HG02571 (cell line): ENCODE measurements around the gene NRF1.
"Not testable (repeated sequence)": the region's sequence is repeated elsewhere in the genome, so short reads cannot be mapped to it uniquely, and the experiment has no call there.

ENCODE experiments used
- ATAC-seq: cut with Tn5 transposase; IDR thresholded peaks from one replicate; pipeline ENCODE4 v1.9.1; 2021; ENCODE audit warnings: mild to moderate bottlenecking, moderate library complexity; ENCODE audit not compliant: unreplicated experiment

NRF1 gene

DNA sequence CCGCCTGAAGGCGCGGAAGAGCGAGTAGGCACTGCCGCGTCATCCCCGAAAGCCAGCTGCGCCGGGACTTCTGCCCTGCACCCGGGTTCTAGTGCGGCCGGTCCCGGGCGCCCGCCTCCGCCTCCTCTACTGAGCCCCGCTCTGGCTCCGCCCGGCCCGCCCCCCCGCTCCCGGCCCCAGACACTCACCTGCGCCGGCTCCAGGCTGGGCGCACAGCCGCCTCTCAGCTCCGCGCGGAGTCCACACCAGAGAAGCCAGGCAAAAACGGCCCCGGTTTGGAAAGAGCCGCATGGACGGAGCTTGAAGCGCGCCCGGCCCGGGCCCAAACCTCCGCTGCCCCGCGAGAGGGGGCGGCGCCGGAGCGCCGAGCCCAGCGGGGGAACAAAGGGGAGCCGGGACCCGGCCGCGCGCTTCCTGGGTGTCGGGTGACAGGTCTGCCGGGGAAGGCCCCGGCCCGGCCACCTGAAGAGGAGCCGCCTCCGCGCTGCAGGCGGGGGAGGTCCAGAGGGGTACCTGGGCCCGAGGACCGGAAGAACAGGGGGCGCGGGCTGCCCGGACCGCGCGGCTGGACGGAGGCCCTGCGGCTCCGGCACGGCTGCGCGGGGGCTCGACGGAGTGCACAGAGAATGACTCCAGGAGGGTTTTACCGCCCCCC, 168.2 kb downstream of the NRF1 start:
- no peak for ATAC-seq

DNA sequence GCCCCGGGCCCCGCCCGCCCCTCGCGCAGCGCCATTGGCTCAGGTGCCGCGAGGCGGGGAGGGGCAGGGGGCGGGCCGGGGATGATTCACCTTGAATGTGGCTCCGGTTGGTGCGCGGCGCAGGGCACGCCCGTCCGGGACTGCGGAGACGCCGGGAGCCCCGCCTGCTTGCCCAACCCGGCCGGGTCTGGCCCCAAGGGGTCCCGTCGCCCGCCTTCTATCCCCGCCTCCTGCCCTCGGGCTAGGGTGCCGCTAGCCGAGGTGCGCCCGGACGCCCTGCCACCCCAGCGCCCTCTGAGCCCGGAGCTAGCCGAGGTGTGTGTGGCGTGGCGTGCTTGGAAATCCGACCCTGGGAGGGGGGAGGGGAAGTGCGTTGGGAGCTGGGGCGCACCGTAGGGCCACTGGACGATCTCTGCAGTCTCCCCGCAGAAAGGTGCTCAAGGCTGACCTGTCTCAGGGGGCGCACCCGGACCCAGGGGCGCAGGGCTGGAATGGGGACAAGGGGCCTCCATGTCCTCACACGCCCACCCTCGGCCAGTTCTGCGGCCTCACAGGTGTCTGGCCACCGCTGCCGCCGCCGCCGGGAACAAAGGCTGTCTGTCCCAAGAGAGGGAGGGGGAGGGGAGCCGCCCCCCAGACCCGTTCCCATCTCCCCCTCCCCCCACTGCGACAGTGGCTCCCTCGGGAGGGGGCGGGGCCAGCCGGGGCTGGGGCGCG, 168.9 kb downstream of the NRF1 start:
- no peak for ATAC-seq

DNA sequence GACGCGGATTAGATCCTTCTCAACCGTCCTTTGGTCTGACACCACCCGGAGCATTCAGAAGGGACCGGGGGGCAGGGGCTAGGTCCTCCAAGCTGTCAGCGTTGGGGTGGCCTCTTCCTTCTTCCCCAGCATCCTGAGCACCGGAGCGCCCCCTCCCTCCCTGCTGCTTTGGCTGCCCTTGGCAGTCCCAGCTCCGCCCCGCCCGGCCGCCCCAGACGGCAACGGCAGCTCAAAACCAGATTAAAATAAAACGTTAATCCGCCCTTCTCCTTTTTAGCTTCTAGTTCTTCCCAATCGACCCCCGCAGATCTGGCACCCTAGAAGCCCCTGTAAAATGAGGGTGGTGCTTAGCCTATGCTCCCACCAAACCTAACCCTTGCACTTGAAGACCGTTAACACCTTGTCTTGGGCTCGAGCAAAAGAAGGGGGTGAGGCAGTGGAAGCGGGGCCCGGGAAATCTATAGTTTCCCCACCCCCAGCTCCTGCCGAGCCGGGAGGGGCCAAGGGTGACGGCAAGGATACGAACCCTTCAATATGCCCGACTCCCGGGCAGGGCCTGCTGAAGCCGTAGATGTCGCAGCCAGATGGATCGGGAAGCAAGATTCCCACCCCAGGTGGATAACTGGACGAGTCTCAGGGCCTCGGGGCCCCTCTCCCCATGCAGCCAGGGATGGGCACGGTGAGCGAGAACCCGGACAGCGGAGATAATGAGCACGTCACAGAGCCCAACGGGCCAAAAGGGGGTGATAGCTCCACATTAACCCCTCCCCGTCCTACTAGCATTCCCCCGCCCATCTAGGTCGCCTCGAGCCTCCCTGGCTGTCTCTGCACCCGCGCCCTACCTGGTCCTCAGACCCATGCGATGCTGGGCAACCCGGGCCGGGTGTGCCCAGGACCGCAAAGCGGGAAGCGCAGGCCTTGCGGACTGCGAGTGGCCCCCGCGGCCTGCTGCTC, 169.7 kb downstream of the NRF1 start:
- no peak for ATAC-seq

DNA sequence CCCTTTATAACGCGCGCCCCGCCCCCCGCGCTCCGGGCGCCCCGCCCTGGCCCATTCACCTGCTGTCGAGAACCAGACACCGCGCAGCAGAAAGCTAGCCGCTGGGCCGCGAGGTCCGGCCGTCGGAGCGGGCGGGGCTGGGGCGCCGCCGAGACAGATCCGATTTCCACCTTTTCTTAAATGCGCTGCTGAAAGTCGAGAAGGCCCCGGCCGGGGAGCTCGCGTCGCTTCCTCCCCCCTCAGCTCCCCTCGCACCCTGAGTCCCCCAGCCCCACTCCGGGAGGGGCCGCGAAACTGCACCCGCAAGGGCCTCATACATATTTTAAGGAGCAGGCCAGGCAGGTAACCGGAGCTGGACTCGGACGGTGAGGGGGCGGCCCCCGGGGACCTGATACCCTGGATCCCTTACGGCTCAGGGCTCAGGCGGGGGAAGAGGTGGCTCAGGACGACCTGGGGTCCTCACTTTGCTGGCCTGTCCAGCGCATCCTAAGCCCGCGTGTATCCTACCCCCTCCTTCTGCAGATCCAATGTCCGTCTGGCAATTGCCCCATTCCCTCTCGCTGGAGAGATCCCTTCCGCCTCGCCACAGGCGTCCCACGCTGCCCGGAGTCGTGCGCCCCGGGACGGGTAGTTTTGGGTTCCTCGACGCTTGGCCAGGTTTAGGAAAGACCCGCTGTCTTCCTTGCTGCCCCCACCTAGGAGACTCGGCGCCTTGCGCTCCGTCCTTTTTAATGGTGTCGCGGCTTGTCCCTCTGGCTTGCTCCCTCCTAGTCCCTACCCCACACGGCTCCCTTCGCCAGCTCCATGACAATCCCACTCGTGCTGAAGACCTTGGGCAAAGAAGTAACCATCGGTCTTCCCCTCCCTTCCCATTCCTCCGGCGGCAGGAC, 170.7 kb downstream of the NRF1 start:
- no peak for ATAC-seq

DNA sequence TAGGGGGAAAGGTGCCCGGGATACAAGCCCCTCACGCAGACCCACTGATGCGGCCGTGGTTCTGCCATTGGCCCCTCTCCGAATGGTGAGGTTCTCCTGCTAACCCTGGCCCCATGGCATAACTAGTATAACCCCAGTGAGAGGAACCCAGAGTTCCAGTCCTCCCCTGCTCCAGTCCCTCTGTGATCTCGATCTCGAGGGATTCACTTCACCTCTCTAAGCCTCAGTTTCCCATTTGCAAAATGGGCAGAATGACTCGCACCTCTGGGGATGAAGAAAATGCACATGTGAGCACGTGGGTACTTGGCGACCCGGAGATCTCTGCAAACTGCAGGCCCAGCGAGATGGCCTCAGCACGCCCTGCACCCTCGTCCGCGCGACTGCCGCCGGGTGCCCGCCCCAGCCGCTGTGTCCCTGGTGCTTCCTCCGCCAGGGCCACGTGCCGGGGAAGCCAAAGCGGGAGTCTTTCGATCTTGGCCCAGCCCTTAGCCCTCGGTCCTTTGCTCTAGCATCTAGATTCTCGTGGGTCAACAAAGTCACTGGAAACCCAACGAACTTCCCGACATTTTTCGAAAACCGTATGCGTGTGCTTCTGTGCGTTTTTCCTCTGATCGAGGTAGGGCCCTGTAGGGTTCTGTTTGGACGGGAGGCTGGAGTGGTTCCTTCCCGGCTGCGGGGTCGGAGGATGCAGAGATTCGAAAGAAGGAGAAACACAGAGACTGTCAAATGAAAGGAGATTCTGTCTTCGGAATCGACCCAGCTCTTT, 171.5 kb downstream of the NRF1 start:
- no peak for ATAC-seq

DNA sequence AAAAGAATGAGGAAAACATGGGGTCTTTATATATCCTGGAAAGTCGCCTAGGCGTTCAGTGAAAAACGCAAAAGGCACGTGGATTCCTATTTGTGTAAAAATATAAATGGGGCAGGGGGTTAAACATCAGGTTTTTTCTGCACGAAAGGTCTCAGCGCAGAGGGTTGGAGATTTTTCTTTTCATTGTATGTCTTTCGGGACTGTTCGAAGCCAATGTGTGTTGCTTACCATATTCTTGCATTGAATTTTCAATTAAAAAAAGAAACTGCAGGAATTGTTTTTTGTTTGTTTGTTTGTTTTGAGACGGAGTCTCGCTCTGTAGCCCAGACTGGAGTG, 172.0 kb downstream of the NRF1 start:
- ATAC-seq, result no peak

DNA sequence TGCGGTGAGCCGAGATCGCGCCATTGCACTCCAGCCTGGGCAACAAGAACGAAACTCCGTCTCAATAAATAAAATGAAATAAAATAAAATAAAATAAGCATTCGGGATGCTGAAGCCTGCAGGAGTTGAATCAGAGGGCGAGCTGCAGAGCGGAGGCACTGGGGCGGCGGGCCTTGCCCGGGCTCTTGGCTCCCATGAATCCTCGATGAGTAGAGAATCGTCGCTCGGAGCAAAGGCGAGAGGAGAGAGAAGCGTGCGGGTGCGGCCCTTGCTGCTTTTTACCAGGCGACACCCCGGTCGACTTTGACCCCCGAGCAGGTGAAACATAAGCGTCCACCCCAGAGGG, 172.9 kb downstream of the NRF1 start:
- no peak for ATAC-seq

DNA sequence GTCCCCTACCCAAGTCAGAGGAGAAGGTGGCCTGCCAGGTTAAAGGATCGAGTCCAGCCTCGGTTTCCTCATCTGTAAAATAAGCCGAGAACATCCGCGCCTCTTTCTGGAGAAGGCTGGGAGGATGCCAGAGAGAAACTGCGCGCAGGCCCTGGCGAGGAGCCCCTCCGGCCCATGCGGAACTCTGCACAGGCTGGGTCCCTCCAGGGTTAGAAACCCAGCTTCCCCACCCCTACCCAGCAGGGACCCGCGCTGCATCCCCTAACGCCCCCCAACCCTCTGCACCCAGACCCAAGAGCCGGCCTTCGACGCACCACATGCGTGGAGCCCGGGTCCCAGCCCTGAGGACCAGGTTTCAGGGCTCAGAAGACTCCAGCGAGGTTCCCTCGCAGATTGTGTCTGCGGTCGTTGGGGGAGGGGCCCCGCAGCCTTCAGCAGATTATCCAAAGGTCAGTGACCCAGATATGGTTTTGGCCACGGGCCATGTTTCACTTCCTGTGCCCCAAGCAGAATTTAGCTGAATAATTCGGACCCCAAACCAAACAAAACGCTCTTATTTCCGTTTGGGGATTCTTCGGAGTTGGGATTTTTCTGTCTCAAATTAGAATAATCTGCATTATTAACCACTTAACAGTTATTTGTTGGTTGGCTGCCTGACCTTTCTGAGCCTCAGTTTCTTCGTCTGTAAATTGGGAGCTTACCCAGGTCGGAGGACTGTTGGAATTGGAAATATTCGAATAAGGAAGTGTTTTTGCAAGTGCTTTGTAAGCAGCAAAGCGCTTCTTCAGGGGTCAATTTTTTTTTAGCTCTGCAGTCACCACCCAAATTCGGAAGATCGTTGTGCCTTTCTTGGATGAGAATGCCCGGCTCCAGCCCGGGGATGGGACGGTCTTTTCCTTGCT, 173.5 kb downstream of the NRF1 start:
- no peak for ATAC-seq

DNA sequence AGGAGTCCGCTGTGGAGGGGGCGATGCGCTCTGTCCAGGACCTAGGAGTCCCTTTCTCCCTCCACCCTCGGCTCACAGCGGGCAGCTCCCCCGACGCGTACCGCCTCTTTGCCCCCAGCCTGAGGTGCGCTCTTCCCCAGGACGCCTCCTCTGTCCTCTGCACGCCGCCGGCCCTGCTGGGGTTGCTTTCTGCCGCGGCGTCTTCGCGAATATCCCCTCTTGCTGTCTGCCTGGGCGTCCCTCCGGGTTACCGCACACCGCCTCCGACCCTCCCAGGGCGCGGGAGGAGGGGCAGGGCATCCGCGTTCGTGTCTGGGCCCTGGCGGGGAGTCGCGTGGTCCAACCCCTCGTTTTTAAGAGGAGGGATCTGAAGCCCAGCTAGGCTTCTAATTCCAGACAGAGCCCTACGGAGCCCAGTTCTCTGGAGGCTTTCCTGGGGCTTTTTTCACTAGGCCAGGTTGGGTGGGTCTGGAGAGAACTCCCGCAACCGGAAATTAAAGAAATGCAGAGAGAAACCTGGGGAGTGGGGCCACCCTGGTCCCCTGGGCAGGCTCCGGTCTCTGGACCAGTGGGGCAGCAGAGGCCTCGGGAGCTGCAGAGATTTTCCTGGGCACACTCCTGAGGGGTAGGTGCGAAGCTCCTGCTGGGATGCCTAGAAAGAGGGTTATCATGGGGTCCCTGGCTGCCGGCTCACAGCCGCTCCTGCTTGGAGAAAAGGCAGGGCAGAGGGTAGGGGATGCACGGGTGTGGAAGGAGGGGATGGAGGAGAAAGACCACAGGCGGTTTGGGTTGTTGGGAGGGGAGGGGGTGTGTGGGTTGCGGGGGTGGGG, 174.4 kb downstream of the NRF1 start:
- no peak for ATAC-seq

DNA sequence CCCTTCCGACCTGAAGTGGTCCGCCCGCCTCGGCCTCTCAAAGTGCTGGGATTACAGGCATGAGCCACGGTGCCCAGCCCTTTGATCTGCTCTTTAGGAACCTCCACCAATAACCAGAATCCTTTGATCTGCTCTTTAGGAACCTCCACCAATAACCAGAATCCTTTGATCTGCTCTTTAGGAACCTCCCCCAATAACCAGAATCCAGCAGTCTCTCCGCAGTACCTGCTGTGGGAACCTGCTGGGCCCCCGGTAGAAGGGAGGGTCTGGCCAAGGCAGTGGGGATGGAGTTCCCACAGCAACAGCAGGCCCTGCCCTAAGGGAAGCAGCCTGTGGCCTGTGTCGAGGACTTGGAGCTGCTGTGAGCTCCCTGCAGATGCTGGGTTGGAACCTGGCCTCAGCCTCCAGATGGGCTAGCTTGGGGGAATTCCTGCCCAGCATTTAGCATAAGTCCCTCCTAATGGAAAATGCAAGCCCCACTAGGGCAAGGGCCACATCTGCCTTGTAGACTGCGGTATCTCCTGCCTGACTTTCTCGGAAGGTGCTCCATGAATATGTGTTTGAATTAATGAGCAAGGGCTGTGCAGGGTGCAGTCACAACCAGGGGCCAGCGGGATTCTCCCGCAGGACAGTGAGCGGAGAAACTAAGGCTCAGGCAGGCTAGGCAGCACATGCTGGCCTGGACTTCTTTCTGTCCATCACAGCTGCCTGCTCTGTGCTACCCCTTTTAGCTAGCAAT, 175.5 kb downstream of the NRF1 start:
- ATAC-seq, result no peak

DNA sequence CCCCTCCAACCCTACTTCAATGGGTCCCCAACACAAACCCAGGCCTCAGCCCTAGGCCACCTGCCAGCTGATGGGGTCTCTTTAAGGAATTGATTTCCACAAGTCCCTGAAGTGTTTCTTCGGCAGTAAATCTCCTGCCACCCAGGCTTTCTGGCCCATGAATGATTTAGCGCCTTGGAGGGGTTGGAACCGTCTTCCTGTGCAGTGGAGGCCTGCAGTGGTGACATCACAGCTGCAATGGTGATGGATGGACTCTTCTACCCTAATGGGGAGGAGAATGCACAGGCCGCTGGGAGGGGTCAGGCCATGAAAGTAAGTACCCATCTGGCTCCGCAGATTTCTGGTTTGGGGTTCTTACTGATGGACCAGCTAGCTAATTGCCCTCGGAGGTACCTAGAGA, 177.5 kb downstream of the NRF1 start:
- no peak for ATAC-seq

DNA sequence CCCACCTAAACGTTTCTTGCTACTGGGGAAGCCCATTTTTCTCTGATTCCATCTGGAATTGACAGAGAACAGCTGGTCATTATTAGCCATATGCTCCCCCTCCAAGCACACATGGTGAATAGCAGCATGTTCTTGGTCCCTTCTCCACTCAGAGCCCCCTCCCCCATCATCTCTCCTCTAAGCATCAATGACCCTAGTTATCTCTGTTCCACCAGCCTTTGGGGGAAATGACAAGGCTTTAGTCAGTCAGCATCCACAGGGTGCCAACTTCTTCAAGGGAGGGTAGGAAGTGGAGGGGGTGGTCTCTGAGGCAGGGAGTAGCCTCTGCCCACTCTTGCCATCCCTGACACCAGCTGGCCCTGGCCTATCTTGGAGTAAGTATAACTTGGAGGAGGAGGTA, 178.1 kb downstream of the NRF1 start:
- no peak for ATAC-seq

DNA sequence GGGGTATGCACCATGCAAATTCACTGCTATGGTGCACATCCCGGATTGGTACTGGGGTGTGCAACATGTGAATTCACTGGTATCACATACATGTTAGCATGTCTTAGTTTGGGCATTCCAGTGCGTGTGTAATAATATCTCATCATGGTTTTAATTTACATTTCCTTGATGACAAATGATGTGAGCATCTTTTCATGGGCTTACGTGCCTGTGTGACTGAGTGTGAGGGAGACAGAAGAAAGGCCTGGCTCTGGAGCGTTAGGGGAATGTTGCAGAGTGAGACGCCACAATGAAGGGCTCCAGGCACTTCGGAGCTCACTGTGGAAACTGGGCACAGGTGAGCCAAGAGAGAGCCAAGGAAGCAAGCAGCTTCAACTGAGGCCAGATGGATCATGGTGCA, 178.6 kb downstream of the NRF1 start:
- ATAC-seq, result no peak

DNA sequence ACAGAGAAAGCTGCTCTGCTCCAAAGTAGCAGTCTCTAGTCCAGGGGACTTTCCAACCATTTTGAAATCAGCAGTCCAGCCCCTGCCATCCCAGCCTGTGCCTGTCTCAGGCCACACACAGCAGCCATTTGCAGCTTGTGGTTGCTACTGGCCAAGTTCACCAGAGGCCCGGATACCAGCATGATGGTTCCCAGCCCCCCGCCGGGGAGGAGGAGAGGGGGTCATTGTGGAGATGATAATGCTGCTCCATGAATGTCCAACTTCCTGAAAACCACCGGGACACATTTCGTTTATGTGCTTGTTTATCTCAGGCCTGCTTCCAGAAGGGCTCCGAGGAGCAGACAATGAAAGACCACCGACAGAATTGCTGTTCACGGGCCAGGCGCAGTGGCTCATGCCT, 181.2 kb downstream of the NRF1 start:
- ATAC-seq, result no peak

DNA sequence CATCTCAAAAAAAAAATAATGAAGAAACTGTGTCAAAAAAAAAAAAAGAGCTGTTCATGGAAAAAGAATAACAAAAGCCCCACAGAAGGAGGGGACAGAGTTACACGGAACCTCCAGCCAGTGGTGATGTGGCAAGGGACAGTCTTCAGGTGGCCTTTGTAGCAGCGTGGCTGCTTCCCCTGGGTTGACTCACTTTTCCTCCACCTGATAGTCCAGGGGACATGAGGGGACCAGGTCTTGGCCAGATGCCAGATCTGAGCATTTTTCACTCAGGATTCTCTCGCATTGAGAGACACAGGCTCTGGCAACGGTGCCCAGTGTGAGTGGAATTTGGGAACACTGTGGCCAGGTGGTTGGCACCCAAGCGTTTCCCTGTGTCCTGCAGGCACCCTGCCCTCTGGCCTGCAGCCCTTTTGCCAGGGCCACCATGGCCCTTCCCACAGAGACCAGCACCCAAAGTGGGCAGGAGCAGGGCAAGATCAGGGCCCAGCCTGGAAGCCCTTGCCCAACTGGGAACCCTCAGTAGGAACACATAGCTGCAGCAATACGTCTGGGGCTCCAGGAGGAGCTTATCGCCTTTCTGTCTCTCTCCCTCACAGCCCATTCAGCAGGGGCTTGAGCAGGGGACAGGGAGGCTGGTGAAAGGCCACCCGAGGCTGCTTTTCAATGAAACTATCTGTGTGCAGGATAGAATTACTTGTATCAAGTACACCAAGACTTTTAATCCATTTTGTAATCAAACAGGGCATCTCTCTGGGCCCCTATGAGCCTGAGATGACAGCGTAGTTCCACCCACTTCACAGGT, 182.2 kb downstream of the NRF1 start:
- ATAC-seq, result no peak

DNA sequence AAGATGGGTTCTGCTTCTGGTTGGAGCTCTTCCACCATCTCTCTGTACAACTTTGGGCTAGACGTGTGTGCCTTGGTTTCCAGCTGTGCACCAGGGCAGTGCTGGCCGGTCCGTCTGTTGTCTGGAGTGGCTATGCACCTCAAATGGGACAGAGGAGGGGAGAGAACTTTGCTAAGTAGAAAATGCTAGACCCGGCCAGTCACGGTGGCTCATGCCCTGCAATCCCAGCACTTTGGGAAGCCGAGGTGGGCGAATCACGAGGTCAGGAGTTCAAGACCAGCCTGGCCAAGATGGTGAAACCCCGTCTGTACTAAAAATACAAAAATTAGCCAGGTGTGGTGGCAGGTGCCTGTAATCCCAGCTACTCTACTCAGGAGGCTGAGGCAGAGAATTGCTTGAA, 182.9 kb downstream of the NRF1 start:
- ATAC-seq, result not testable (repeated sequence)
